A549 (cell line): ENCODE results near the gene CCDC80. TPM values are rescaled to one million over a fixed set of nuclear protein-coding genes. Genes with fewer than 3 reads are reported as not detected.

Experiments used
- ATAC-seq, 2 experiments: fragments of 200-7000 bp in 1 of 2; fragments of >200 bp in 1 of 2; cut with Nextera tagmentation in 1 of 2; cut with Tn5 transposase in 1 of 2; 3 replicates each; pipeline versions ENCODE4 v1.8.0 to v1.9.1; 2018 to 2020; ENCODE audit warnings: mild to moderate bottlenecking in 1 of 2, moderate library complexity in 1 of 2
- CTCF ChIA-PET: fragments of 300-600 bp; sonication (Branson Sonifier 250); formaldehyde crosslinking; extraction: SDS; loops from one replicate; lab custom pipeline; 2021; ENCODE audit warnings: antibody characterized with exemption, inconsistent platforms; lab: Yijun Ruan, JAX
- POLR2A ChIA-PET: fragments of 350-600 bp; formaldehyde crosslinking; extraction: SDS; loops from one replicate; lab custom pipeline; 2021; ENCODE audit warnings: antibody characterized with exemption, inconsistent platforms; lab: Yijun Ruan, JAX
- DNase-seq, 2 experiments: peaks; one replicate each; pipeline versions ENCODE4 v3.0.0 to v3.0.0-alpha.2; 2011 to 2016; ENCODE audit warnings: low read depth in 1 of 2, low spot score in 1 of 2
- FAIRE-seq: peaks from 2 replicates; lab custom pipeline; 2011; peaks lifted over from hg19 to GRCh38; lab: Jason Lieb, UNC
- H3K27ac ChIP-seq, 2 experiments: fragments of >200 bp; sonication (Bioruptor Twin); formaldehyde crosslinking; 3 replicates each; pipeline ENCODE4 v1.5.1; 2016 to 2017
- H3K4me1 ChIP-seq: fragments of >200 bp; sonication (Bioruptor Twin); formaldehyde crosslinking; 3 replicates; pipeline ENCODE4 v1.6.1; 2016
- H3K4me2 ChIP-seq: fragments of >200 bp; sonication (Bioruptor Twin); formaldehyde crosslinking; 3 replicates; pipeline ENCODE4 v1.6.1; 2016
- H3K4me3 ChIP-seq: fragments of >200 bp; sonication (Bioruptor Twin); formaldehyde crosslinking; 3 replicates; pipeline ENCODE4 v1.5.1; 2016
- H3K9me3 ChIP-seq: fragments of >200 bp; sonication (Bioruptor Twin); formaldehyde crosslinking; 3 replicates; pipeline ENCODE4 v1.6.1; 2016
- CBX2 ChIP-seq: fragments of 200-600 bp; sonication (generic); IDR thresholded peaks from 2 replicates; pipeline ENCODE4 v1.6.1; 2016; ENCODE audit warnings: low read depth, mild to moderate bottlenecking, borderline replicate concordance
- CBX8 ChIP-seq: fragments of 200-600 bp; sonication (generic); IDR thresholded peaks from 2 replicates; pipeline ENCODE4 v1.6.1; 2016
- CEBPB ChIP-seq, 2 experiments: fragments of >200 bp in 1 of 2; sonication (Bioruptor Twin) in 1 of 2; formaldehyde crosslinking in 1 of 2; IDR thresholded peaks; 2 replicates each; pipeline ENCODE4 v1.6.1; 2012 to 2016
- EHF ChIP-seq: fragments of 250-450 bp; sonication (Bioruptor Pico); IDR thresholded peaks from 2 replicates; pipeline ENCODE4 v1.5.0; 2020; ENCODE audit warnings: mild to moderate bottlenecking
- EP300 ChIP-seq, 2 experiments: fragments of >200 bp; sonication (Bioruptor Twin); formaldehyde crosslinking; IDR thresholded peaks; 2 replicates in 1 of 2; 3 replicates in 1 of 2; pipeline ENCODE4 v1.6.1; 2016 to 2017
- FOSB ChIP-seq: fragments of 250-450 bp; sonication (Bioruptor Pico); IDR thresholded peaks from 2 replicates; pipeline ENCODE4 v1.5.0; 2020; ENCODE audit warnings: mild to moderate bottlenecking, moderate library complexity
- FOXS1 ChIP-seq: fragments of 250-450 bp; sonication (Bioruptor Pico); IDR thresholded peaks from 2 replicates; pipeline ENCODE4 v1.5.0; 2020; ENCODE audit warnings: mild to moderate bottlenecking, moderate library complexity
- HOXA7 ChIP-seq: fragments of 250-450 bp; sonication (Bioruptor Pico); IDR thresholded peaks from 2 replicates; pipeline ENCODE4 v1.5.0; 2020; ENCODE audit warnings: mild to moderate bottlenecking, moderate library complexity
- HOXB13 ChIP-seq: fragments of 250-450 bp; sonication (Bioruptor Pico); IDR thresholded peaks from 2 replicates; pipeline ENCODE4 v1.5.0; 2020; ENCODE audit warnings: low read depth, mild to moderate bottlenecking, moderate library complexity
- HOXB5 ChIP-seq: fragments of 250-450 bp; sonication (Bioruptor Pico); IDR thresholded peaks from 2 replicates; pipeline ENCODE4 v1.5.0; 2020; ENCODE audit warnings: mild to moderate bottlenecking, moderate library complexity
- JUN ChIP-seq, 2 experiments: fragments of >200 bp; sonication (Bioruptor Twin); formaldehyde crosslinking; IDR thresholded peaks; 2 replicates in 1 of 2; 3 replicates in 1 of 2; pipeline ENCODE4 v1.6.1; 2016 to 2017
- MAFK ChIP-seq: fragments of 450-650 bp; IDR thresholded peaks from 2 replicates; pipeline ENCODE4 v1.6.1; 2014; ENCODE audit not compliant: partially characterized antibody
- MYC ChIP-seq: IDR thresholded peaks from 2 replicates; pipeline ENCODE4 v1.6.1; 2012; ENCODE audit warnings: mild to moderate bottlenecking, inconsistent platforms, low read length, improper control_type of control experiment, borderline replicate concordance
- NPAS2 ChIP-seq: fragments of 250-450 bp; sonication (Bioruptor Pico); IDR thresholded peaks from 2 replicates; pipeline ENCODE4 v1.8.0; 2022; ENCODE audit warnings: mild to moderate bottlenecking, moderate library complexity, borderline replicate concordance
- POLR2A ChIP-seq: IDR thresholded peaks from 2 replicates; pipeline ENCODE4 v1.6.1; 2012; ENCODE audit warnings: mild to moderate bottlenecking, low read length
- POLR2AphosphoS2 ChIP-seq: conservative IDR thresholded peaks from 2 replicates; pipeline ENCODE4 v1.6.1; 2012; ENCODE audit warnings: low read length, improper control_type of control experiment, inconsistent platforms
- RFX5 ChIP-seq: fragments of 450-650 bp; IDR thresholded peaks from 2 replicates; pipeline ENCODE4 v1.7.1; 2014; ENCODE audit warnings: antibody characterized with exemption, mild to moderate bottlenecking, moderate library complexity
- SMC3 ChIP-seq: fragments of >200 bp; sonication (Bioruptor Twin); formaldehyde crosslinking; IDR thresholded peaks from 3 replicates; pipeline ENCODE4 v1.6.1; 2018; ENCODE audit warnings: inconsistent platforms
- TFCP2L1 ChIP-seq: fragments of 250-450 bp; sonication (Bioruptor Pico); IDR thresholded peaks from 2 replicates; pipeline ENCODE4 v1.5.0; 2021; ENCODE audit warnings: mild to moderate bottlenecking
- ZC3H11A ChIP-seq: fragments of 450-650 bp; IDR thresholded peaks from 2 replicates; pipeline ENCODE4 v1.6.1; 2014; ENCODE audit warnings: antibody characterized with exemption, mild to moderate bottlenecking
- ZFP36 ChIP-seq: fragments of 450-650 bp; IDR thresholded peaks from 2 replicates; pipeline ENCODE4 v1.6.1; 2014; ENCODE audit warnings: borderline replicate concordance; ENCODE audit not compliant: partially characterized antibody
- WGBS: methylation state at CpG from one replicate; pipeline ENCODE4 v1.1.6; 2017; ENCODE audit errors: missing lambda C conversion rate; 5-methylcytosine and 5-hydroxymethylcytosine counted together
- polyA plus RNA-seq, 4 experiments: library from polyadenylated mRNA; depleted of rRNA in 3 of 4; stranded (reverse); fragments of >200 nt; fragmentation: RNase III in 1 of 4; extraction: RNeasy Plus Mini Kit Qiagen cat#74134 plus additional on column Dnase treatment in 1 of 4; gene quantifications; 2 replicates in 3 of 4; 3 replicates in 1 of 4; pipeline ENCODE4 v1.2.3, GENCODE V29; 2011 to 2017
- TF ChIP-seq, protein P1 (sequence below): fragments of >200 bp; sonication (Bioruptor Twin); formaldehyde crosslinking; IDR thresholded peaks from 3 replicates; pipeline ENCODE4 v1.5.1; 2016
- TF ChIP-seq, protein P2 (sequence below): fragments of >200 bp; sonication (Bioruptor Twin); formaldehyde crosslinking; IDR thresholded peaks from 3 replicates; pipeline ENCODE4 v1.6.1; 2016
- TF ChIP-seq, protein P3 (sequence below): IDR thresholded peaks from 2 replicates; pipeline ENCODE4 v1.6.1; 2012
- TF ChIP-seq, protein P4 (sequence below): fragments of 250-450 bp; sonication (Bioruptor Pico); IDR thresholded peaks from 2 replicates; pipeline ENCODE4 v1.5.0; 2021; ENCODE audit warnings: mild to moderate bottlenecking, moderate library complexity, borderline replicate concordance
- TF ChIP-seq, protein P5 (sequence below): fragments of 450-650 bp; IDR thresholded peaks from 2 replicates; pipeline ENCODE4 v1.6.1; 2014; ENCODE audit warnings: antibody characterized with exemption

The CCDC80 gene
- polyA plus RNA-seq, 2 of the 4 experiments (the other 2 are of a cell fraction) = 54.1 to 148 TPM

DNA sequence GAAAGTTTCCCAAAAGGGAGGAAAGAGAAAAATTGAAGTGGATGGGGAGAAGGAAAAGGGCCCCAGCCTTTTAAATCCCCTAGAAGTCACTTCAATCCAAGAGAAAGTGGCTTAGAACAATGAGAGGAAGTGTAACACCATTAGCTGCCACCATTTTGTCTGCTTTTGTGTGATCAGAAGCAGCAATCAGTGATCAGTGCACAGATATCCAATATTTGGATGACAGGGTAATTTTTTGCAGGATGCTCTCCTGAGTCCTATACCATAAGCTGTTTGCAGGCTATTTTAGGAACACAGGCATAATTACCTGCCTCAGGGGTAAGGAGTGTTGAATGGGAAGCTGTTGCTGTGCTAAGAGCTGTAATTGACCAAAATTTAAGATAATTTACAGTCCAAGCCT lies 47.7 kb downstream of the CCDC80 start:
- H3K9me3 ChIP-seq = no peaks in the 10 kb centered on the region
- ATAC-seq (no peak), FAIRE-seq (no peak), DNase-seq (no peak)
- no peak overlapping the region for H3K27ac ChIP-seq
- H3K4me2 ChIP-seq = no peak overlapping the region
- TF ChIP-seq RFX5 (no peak), MYC (no peak), SMC3 (no peak), CBX8 (no peak), JUN (IDR thresholded peaks at IDR 0.05) (no peak), ZFP36 (no peak), CBX2 (no peak), EHF (CRISPR knock-in tag) (no peak), EP300 (IDR thresholded peaks at IDR 0.05) (no peak), HOXA7 (CRISPR knock-in tag) (no peak), CEBPB (IDR thresholded peaks at IDR 0.05) (no peak), POLR2A (no peak)
- TF ChIP-seq, protein P1, sequence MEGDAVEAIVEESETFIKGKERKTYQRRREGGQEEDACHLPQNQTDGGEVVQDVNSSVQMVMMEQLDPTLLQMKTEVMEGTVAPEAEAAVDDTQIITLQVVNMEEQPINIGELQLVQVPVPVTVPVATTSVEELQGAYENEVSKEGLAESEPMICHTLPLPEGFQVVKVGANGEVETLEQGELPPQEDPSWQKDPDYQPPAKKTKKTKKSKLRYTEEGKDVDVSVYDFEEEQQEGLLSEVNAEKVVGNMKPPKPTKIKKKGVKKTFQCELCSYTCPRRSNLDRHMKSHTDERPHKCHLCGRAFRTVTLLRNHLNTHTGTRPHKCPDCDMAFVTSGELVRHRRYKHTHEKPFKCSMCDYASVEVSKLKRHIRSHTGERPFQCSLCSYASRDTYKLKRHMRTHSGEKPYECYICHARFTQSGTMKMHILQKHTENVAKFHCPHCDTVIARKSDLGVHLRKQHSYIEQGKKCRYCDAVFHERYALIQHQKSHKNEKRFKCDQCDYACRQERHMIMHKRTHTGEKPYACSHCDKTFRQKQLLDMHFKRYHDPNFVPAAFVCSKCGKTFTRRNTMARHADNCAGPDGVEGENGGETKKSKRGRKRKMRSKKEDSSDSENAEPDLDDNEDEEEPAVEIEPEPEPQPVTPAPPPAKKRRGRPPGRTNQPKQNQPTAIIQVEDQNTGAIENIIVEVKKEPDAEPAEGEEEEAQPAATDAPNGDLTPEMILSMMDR = no peak
- no peaks in the 10 kb centered on the region for H3K4me1 ChIP-seq
- no peak overlapping the region for H3K4me3 ChIP-seq
- CTCF ChIA-PET = interaction anchor here (0.8 to 1.9 kb wide), 5 partner anchors 12 to 44 kb away, joined by 3 to 5 read pairs (median 4); no protein-coding TSS in a partner anchor
- POLR2A ChIA-PET = no interaction called here

DNA sequence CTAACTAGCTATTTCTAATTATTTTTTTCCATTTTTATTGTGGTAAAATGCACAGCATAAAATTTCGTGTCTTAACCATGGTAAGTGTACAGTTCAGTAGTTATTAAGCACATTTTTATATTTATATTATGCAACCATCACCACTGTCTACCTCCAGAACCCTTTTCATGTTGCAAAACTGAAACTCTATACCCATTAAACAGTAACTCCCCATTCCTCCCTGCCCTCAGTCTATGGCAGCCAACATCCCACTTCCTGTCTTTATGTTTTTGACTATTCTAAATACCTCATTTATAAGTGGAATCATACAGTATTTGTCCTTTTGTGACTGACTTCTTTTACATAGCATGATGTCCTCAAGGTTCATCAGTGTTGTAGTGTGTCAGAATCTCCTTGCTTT lies 53.6 kb downstream of the CCDC80 start:
- Histone ChIP-seq H3K4me3 (no peak overlapping the region), H3K27ac (no peak overlapping the region), H3K4me1 (no peaks in the 10 kb centered on the region), H3K4me2 (no peak overlapping the region), H3K9me3 (no peaks in the 10 kb centered on the region)
- DNase-seq (no peak), FAIRE-seq (peak; percentile 74), ATAC-seq (no peak)
- WGBS = 48% methylated on average over 1 of the region's 1 CpG
- CTCF ChIA-PET = interaction anchor here (1.2 kb wide), 1 partner anchor 42 kb away, joined by 3 read pairs; no protein-coding TSS in a partner anchor
- TF ChIP-seq FOSB (CRISPR knock-in tag) (no peak), HOXB5 (CRISPR knock-in tag) (no peak), NPAS2 (CRISPR knock-in tag) (no peak), SMC3 (no peak), POLR2AphosphoS2 (no peak), ZC3H11A (no peak), EP300 (IDR thresholded peaks at IDR 0.05) (no peak), FOXS1 (CRISPR knock-in tag) (no peak)
- TF ChIP-seq, protein P2, sequence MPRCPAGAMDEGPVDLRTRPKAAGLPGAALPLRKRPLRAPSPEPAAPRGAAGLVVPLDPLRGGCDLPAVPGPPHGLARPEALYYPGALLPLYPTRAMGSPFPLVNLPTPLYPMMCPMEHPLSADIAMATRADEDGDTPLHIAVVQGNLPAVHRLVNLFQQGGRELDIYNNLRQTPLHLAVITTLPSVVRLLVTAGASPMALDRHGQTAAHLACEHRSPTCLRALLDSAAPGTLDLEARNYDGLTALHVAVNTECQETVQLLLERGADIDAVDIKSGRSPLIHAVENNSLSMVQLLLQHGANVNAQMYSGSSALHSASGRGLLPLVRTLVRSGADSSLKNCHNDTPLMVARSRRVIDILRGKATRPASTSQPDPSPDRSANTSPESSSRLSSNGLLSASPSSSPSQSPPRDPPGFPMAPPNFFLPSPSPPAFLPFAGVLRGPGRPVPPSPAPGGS = no peak
- TF ChIP-seq, protein P3, sequence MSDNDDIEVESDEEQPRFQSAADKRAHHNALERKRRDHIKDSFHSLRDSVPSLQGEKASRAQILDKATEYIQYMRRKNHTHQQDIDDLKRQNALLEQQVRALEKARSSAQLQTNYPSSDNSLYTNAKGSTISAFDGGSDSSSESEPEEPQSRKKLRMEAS = no peak
- POLR2A ChIA-PET = no interaction called here

DNA sequence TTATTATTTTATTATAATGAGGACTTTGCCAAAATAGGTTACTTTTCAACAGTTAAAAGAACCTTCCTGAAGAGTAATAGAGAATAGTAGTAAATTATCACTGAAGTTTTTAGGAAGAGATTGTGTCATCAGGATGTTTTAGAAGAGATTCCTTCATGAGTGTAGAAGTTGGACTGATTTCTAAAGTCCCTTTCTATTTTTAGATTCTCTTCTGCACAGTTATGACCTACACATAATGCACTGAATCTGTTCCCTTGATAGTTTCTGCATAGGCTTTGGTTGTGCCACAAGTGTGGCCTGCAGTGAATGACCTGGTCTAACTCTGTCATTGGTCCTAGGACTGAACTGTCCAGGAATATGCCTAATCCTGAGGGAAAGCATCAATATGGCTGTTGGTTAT lies 55.2 kb downstream of the CCDC80 start:
- H3K4me3 ChIP-seq = no peak overlapping the region
- no peak for ATAC-seq
- no peak overlapping the region for H3K4me2 ChIP-seq
- TF ChIP-seq FOSB (CRISPR knock-in tag) (no peak), TFCP2L1 (CRISPR knock-in tag) (no peak), HOXB13 (CRISPR knock-in tag) (no peak), EP300 (IDR thresholded peaks at IDR 0.05) (no peak), HOXA7 (CRISPR knock-in tag) (no peak), MAFK (no peak)
- TF ChIP-seq, protein P4, sequence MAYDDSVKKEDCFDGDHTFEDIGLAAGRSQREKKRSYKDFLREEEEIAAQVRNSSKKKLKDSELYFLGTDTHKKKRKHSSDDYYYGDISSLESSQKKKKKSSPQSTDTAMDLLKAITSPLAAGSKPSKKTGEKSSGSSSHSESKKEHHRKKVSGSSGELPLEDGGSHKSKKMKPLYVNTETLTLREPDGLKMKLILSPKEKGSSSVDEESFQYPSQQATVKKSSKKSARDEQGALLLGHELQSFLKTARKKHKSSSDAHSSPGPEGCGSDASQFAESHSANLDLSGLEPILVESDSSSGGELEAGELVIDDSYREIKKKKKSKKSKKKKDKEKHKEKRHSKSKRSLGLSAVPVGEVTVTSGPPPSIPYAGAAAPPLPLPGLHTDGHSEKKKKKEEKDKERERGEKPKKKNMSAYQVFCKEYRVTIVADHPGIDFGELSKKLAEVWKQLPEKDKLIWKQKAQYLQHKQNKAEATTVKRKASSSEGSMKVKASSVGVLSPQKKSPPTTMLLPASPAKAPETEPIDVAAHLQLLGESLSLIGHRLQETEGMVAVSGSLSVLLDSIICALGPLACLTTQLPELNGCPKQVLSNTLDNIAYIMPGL = no peak
- TF ChIP-seq, protein P5, sequence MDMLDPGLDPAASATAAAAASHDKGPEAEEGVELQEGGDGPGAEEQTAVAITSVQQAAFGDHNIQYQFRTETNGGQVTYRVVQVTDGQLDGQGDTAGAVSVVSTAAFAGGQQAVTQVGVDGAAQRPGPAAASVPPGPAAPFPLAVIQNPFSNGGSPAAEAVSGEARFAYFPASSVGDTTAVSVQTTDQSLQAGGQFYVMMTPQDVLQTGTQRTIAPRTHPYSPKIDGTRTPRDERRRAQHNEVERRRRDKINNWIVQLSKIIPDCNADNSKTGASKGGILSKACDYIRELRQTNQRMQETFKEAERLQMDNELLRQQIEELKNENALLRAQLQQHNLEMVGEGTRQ = no peak
- H3K4me1 ChIP-seq = no peaks in the 10 kb centered on the region
- no peak for DNase-seq
- no peak overlapping the region for H3K27ac ChIP-seq
- H3K9me3 ChIP-seq = no peaks in the 10 kb centered on the region
- CTCF ChIA-PET = interaction anchor here (1.3 kb wide), 1 partner anchor 15 kb away, joined by 3 read pairs; no protein-coding TSS in a partner anchor
- no peak for FAIRE-seq
- POLR2A ChIA-PET = no interaction called here
